Measurements from ENCODE around the gene USP47.

- TF ChIP-seq CTCF (IDR thresholded peaks at IDR 0.05) (no peak), POLR2A (IDR thresholded peaks at IDR 0.05) (no peak)
Observed at GRCh38 chr11:11857769-11858168, 16.0 kb downstream of the USP47 start.

Measured in esophagus squamous epithelium (tissue), 4 donors.